Activated CD8-positive, alpha-beta memory T cell treated with anti-CD3 and anti-CD28 coated beads, Interleukin-2, amount 10 ng/mL, durations not matched to agents 7 days and 5 days (primary cell): Measurements from ENCODE around the gene ROCK2. TPM values are rescaled to one million over a fixed set of nuclear protein-coding genes. Genes with fewer than 3 reads are reported as not detected.
"Not testable (repeated sequence)": the region's sequence is repeated elsewhere in the genome, so short reads cannot be mapped to it uniquely, and the experiment has no call there.

Source experiments
- ATAC-seq: fragments of 150-1000 bp; cut with Tn5 transposase; one replicate; pipeline ENCODE4 v1.10.0; 2021; ENCODE audit warnings: moderate library complexity
- CTCF ChIA-PET: fragments of 350-600 bp; sonication (Branson Sonifier 250); formaldehyde crosslinking; loops from one replicate; lab custom pipeline; 2021; ENCODE audit warnings: antibody characterized with exemption; lab: Charles Lee
- DNase-seq: peaks from one replicate; pipeline ENCODE4 v3.0.0-alpha.2; 2020
- H3K27ac Mint-ChIP-seq: one replicate; pipeline ENCODE4 v1.8.0; 2021; ENCODE audit warnings: mild to moderate bottlenecking, mixed read lengths
- H3K27me3 Mint-ChIP-seq: one replicate; pipeline ENCODE4 v1.8.0; 2021; ENCODE audit warnings: mixed read lengths
- H3K36me3 Mint-ChIP-seq: one replicate; pipeline ENCODE4 v1.8.0; 2021; ENCODE audit warnings: mild to moderate bottlenecking, mixed read lengths
- H3K4me1 Mint-ChIP-seq: one replicate; pipeline ENCODE4 v1.8.0; 2021; ENCODE audit warnings: mixed read lengths
- H3K4me3 Mint-ChIP-seq: one replicate; pipeline ENCODE4 v1.8.0; 2021; ENCODE audit warnings: mild to moderate bottlenecking, moderate library complexity, mixed read lengths
- H3K9me3 Mint-ChIP-seq: one replicate; pipeline ENCODE4 v1.8.0; 2022; ENCODE audit warnings: low read depth, mixed read lengths
- total RNA-seq, 2 experiments: library from RNA; stranded (reverse); gene quantifications; one replicate each; pipeline ENCODE4 v1.2.3, GENCODE V29; 2021

Gene ROCK2
- total RNA-seq, 2 experiments from 2014 or later, result 19.4 to 22.3 TPM

DNA sequence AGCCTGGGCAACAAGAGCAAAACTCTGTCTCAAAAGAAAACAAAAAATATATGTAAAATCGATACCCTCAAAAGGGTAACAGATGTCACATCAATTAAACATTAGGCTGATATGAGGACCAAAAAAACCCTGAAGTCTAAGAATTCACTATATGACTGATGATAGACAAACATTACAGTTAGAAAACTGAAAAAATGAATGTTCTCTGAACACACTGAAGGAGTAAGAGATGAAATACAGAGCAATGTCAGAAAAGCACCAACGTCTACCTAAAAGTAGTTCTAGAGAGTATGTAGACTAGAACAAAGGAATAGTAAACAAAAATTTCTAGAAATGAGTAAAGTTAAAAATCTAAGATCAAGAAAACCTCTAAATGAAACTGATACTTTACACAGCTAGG lies 107.3 kb downstream of the ROCK2 start:
- peaks cover 13% of the 10 kb centered on the region for H3K4me1 Mint-ChIP-seq
- CTCF ChIA-PET, result no interaction called here
- no peak overlapping the region for H3K27ac Mint-ChIP-seq
- DNase-seq (no peak), ATAC-seq (no peak)
- H3K4me3 Mint-ChIP-seq, result no peak overlapping the region
- no peaks in the 10 kb centered on the region for H3K27me3 Mint-ChIP-seq
- H3K36me3 Mint-ChIP-seq, result peaks cover 7% of the 10 kb centered on the region
- H3K9me3 Mint-ChIP-seq, result no peaks in the 10 kb centered on the region

DNA sequence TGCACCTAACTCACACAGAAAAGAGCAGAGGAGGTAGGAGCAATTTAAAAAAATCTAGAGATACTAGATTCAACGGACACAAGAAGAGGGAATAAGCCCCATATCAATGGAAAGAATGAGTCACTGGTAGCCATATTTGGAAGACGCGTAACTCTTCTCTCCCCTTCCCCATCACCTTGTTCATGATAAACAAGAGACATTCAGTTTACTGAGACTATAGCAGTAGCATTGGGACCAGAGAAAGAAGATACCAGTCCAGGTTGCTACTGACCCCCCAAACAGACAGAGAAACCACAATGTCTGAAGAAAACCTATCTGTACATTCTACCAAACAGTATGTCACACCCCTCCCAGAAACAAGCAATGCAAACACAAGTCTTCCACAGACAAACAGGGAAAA lies 108.1 kb downstream of the ROCK2 start:
- Mint-ChIP-seq H3K4me3 (no peak overlapping the region), H3K4me1 (peaks cover 13% of the 10 kb centered on the region), H3K36me3 (peaks cover 7% of the 10 kb centered on the region), H3K9me3 (no peaks in the 10 kb centered on the region), H3K27ac (no peak overlapping the region), H3K27me3 (no peaks in the 10 kb centered on the region)
- CTCF ChIA-PET, result no interaction called here
- DNase-seq (no peak), ATAC-seq (no peak)

DNA sequence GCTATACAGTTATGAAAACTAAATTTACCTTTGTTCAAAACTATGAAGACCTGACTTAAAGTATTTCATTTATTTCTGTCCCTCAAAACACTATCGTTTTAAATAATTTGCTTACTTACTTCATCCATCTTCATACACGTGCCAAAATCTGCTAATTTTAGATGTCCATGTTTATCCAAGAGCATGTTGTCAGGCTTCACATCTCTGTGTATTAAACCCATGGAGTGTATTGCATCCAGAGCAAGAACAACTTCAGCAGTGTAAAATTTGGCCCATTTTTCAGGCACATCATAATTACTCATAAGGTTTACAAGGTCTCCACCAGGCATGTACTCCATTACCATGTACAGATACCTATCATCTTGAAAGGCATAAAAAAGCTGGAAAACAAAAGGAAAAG lies 108.9 kb downstream of the ROCK2 start:
- peaks cover 13% of the 10 kb centered on the region for H3K4me1 Mint-ChIP-seq
- CTCF ChIA-PET, result interaction anchor here (1.7 kb wide), 1 partner anchor 10 kb away, joined by 5 read pairs; no protein-coding TSS in a partner anchor
- no peak for ATAC-seq
- H3K36me3 Mint-ChIP-seq, result peaks cover 7% of the 10 kb centered on the region
- no peak overlapping the region for H3K4me3 Mint-ChIP-seq
- no peaks in the 10 kb centered on the region for H3K9me3 Mint-ChIP-seq
- no peaks in the 10 kb centered on the region for H3K27me3 Mint-ChIP-seq
- no peak overlapping the region for H3K27ac Mint-ChIP-seq
- DNase-seq, result no peak

DNA sequence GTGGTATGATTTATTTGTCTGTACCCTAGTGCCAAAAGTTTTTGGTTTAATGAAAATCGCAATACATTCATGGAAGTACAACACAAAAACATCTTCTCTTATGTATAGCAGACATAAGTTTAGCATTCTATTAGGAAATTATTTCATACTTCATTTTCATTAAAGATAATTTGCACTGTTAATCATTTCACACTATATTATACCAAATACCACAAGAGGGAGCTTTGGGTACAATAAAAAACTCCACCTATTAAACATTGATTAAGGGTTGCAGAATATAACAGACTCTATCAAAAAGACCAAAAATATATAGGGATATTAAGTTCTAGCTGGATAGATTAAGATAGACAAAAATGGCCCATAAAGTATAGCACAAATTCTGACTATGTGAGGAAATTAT lies 110.1 kb downstream of the ROCK2 start:
- peaks cover 11% of the 10 kb centered on the region for H3K4me1 Mint-ChIP-seq
- no peak for DNase-seq
- no peaks in the 10 kb centered on the region for H3K9me3 Mint-ChIP-seq
- CTCF ChIA-PET, result interaction anchor here (0.6 to 1.7 kb wide), 3 partner anchors 7 to 85 kb away, joined by 3 to 5 read pairs (median 3); no protein-coding TSS in a partner anchor
- no peak overlapping the region for H3K27ac Mint-ChIP-seq
- no peak for ATAC-seq
- H3K27me3 Mint-ChIP-seq, result no peaks in the 10 kb centered on the region
- peaks cover 7% of the 10 kb centered on the region for H3K36me3 Mint-ChIP-seq
- no peak overlapping the region for H3K4me3 Mint-ChIP-seq

DNA sequence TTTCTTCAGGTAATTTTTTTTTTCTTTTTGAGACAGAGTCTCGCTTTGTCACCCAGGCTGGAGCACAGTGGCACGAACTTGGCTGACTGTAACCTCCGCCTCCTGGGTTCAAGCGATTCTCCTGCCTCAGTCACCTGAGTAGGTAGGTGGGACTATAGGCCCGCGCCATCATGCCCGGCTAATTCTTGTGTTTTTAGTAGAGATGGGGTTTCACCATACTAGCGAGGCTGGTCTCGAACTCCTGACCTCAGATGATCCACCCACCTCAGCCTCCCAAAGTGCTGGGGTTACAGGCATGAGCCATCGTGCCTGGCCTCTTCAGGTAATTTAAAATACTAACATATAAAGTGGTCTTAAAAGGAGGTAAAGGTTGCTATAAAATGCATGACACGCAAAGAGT lies 113.2 kb downstream of the ROCK2 start:
- H3K4me1 Mint-ChIP-seq, DNase-seq, H3K27me3 Mint-ChIP-seq, H3K9me3 Mint-ChIP-seq, CTCF ChIA-PET, H3K4me3 Mint-ChIP-seq, H3K36me3 Mint-ChIP-seq, ATAC-seq, H3K27ac Mint-ChIP-seq: not testable (repeated sequence)

- no peak overlapping the region for H3K27ac Mint-ChIP-seq
- CTCF ChIA-PET, result interaction anchor here (0.6 to 1.3 kb wide), 3 partner anchors 12 to 249 kb away, joined by 3 to 4 read pairs (median 3); a partner anchor contains a TSS
- no peaks in the 10 kb centered on the region for H3K4me1 Mint-ChIP-seq
- H3K36me3 Mint-ChIP-seq, result peaks cover 8% of the 10 kb centered on the region
- DNase-seq (no peak), ATAC-seq (no peak)
- H3K9me3 Mint-ChIP-seq, result no peaks in the 10 kb centered on the region
- H3K4me3 Mint-ChIP-seq, result no peak overlapping the region
- H3K27me3 Mint-ChIP-seq, result no peaks in the 10 kb centered on the region
Observed at GRCh38 chr2:11228692-11229091, 115.7 kb downstream of the ROCK2 start.

- Mint-ChIP-seq H3K4me1 (no peaks in the 10 kb centered on the region), H3K27me3 (no peaks in the 10 kb centered on the region), H3K4me3 (no peak overlapping the region), H3K9me3 (no peaks in the 10 kb centered on the region), H3K36me3 (peaks cover 8% of the 10 kb centered on the region), H3K27ac (no peak overlapping the region)
- CTCF ChIA-PET, result interaction anchor here (1.3 kb wide), 1 partner anchor 10 kb away, joined by 3 read pairs; no protein-coding TSS in a partner anchor
- DNase-seq, result no peak
- no peak for ATAC-seq
Observed at GRCh38 chr2:11227595-11227994, 116.8 kb downstream of the ROCK2 start.

DNA sequence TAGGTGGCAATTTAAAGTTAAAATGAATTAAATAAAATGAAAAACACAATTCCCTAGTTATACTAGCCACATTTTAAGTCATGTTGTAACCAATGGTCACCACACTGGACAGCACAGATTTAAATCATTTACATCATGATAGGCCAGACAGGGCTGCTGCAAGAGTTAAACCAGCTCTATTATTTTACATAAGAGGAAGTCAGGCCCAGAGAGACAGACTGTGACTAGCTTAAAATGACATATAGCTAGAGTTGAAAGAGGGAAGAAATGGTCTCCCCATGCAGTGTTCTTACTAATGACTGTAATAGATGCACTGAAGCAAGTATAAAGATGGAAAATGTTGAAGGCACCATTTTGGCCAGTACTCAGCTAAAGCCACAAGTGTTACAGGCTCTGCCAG lies 119.5 kb downstream of the ROCK2 start:
- H3K4me1 Mint-ChIP-seq, result no peaks in the 10 kb centered on the region
- DNase-seq, result no peak
- no peaks in the 10 kb centered on the region for H3K27me3 Mint-ChIP-seq
- ATAC-seq, result no peak
- CTCF ChIA-PET, result interaction anchor here (1.3 kb wide), 1 partner anchor 10 kb away, joined by 5 read pairs; no protein-coding TSS in a partner anchor
- H3K4me3 Mint-ChIP-seq, result no peak overlapping the region
- peaks cover 14% of the 10 kb centered on the region for H3K36me3 Mint-ChIP-seq
- H3K27ac Mint-ChIP-seq, result no peak overlapping the region
- H3K9me3 Mint-ChIP-seq, result no peaks in the 10 kb centered on the region

DNA sequence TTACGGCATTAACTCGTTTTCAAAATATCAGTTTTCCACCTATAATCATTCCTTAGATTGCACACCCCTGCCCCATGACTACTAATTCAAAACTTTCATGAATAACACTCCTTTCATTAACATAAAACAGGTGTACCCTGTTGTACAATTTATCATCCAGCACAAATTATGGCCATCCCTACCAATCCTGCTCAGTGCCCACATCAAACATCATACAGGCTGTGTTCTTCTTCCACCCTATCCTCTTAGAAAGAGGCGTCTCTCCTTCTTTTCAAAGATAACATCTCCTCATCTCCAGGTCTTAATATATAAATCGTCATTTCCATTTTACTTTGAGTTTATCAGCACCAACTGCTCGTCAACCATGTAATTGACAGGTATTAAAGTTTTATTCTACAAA lies 121.6 kb downstream of the ROCK2 start:
- ATAC-seq, result no peak
- peaks cover 23% of the 10 kb centered on the region for H3K36me3 Mint-ChIP-seq
- no peak overlapping the region for H3K4me3 Mint-ChIP-seq
- CTCF ChIA-PET, result no interaction called here
- no peaks in the 10 kb centered on the region for H3K4me1 Mint-ChIP-seq
- H3K9me3 Mint-ChIP-seq, result no peaks in the 10 kb centered on the region
- DNase-seq, result no peak
- H3K27me3 Mint-ChIP-seq, result no peaks in the 10 kb centered on the region
- no peak overlapping the region for H3K27ac Mint-ChIP-seq

GRCh38 chr2:11220445-11220844 lies 124.0 kb downstream of the ROCK2 start:
- Mint-ChIP-seq H3K27me3 (no peaks in the 10 kb centered on the region), H3K4me1 (no peaks in the 10 kb centered on the region), H3K27ac (no peak overlapping the region), H3K36me3 (peaks cover 24% of the 10 kb centered on the region), H3K4me3 (no peak overlapping the region), H3K9me3 (no peaks in the 10 kb centered on the region)
- ATAC-seq (no peak), DNase-seq (no peak)
- CTCF ChIA-PET, result interaction anchor here (0.7 to 0.8 kb wide), 2 partner anchors 227 to 388 kb away, joined by 3 read pairs; no protein-coding TSS in a partner anchor

GRCh38 chr2:11215407-11215806 lies 129.0 kb downstream of the ROCK2 start:
- H3K4me3 Mint-ChIP-seq, result no peak overlapping the region
- H3K36me3 Mint-ChIP-seq, result peaks cover 33% of the 10 kb centered on the region
- H3K27me3 Mint-ChIP-seq, result no peaks in the 10 kb centered on the region
- H3K4me1 Mint-ChIP-seq, result no peaks in the 10 kb centered on the region
- CTCF ChIA-PET, result no interaction called here
- H3K9me3 Mint-ChIP-seq, result no peaks in the 10 kb centered on the region
- H3K27ac Mint-ChIP-seq, result no peak overlapping the region
- no peak for ATAC-seq
- no peak for DNase-seq

DNA sequence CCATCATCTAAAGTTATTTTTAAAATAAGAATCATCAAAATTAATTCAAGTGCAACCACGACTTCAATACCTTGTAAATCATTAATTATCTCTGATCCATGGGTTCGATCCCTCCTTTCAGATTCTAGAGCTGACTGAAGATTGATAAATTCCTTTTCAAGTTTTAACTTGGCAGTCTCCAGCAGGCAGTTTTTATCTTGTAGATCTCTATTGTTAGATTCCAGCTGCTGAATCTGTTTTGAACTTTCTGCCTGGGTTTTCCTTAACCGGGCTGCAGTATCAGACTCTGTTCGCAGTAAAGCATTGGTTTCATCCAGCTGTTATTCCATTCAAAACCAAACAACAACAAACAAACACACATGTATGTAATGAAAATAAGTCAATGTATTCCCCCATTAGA lies 129.7 kb downstream of the ROCK2 start:
- DNase-seq, result no peak
- no peaks in the 10 kb centered on the region for H3K9me3 Mint-ChIP-seq
- H3K36me3 Mint-ChIP-seq, result peaks cover 30% of the 10 kb centered on the region
- H3K27me3 Mint-ChIP-seq, result no peaks in the 10 kb centered on the region
- H3K4me1 Mint-ChIP-seq, result no peaks in the 10 kb centered on the region
- H3K4me3 Mint-ChIP-seq, result no peak overlapping the region
- CTCF ChIA-PET, result no interaction called here
- no peak overlapping the region for H3K27ac Mint-ChIP-seq
- ATAC-seq, result no peak

GRCh38 chr2:11213975-11214374 lies 130.5 kb downstream of the ROCK2 start:
- DNase-seq (no peak), ATAC-seq (no peak)
- Mint-ChIP-seq H3K9me3 (no peaks in the 10 kb centered on the region), H3K27me3 (no peaks in the 10 kb centered on the region), H3K27ac (no peak overlapping the region), H3K4me1 (no peaks in the 10 kb centered on the region), H3K4me3 (no peak overlapping the region), H3K36me3 (peaks cover 26% of the 10 kb centered on the region)
- CTCF ChIA-PET, result no interaction called here

DNA sequence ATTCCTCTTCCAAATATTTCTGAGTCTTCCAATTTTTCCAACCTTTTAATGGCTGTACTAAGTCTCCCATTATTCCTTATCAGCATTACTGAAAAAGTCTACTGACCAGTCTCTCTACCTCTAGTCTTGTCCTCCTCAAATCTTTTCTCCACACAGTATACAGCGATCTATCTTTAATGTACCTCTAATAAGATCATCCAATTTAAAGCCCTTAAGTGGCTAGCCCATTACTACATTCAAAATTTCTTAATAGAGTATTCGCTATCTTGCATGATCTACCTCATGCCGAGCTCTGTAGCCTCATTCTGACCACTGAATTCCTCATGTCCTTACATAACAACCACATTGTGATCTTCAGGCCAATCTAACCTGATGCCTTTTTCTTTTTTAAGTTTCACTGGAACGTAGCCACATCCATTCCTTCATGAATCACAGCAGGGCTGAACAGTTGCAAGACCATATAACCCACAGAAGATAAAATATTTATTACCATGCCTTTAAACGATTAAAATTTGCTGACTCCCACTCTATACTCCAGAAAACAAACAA lies 131.3 kb downstream of the ROCK2 start:
- DNase-seq (no peak), ATAC-seq (no peak)
- Mint-ChIP-seq H3K4me1 (no peaks in the 10 kb centered on the region), H3K9me3 (no peaks in the 10 kb centered on the region), H3K27me3 (no peaks in the 10 kb centered on the region), H3K36me3 (peaks cover 24% of the 10 kb centered on the region), H3K27ac (no peak overlapping the region), H3K4me3 (no peak overlapping the region)
- CTCF ChIA-PET, result no interaction called here
